ENCODE data around the gene FIS1. TPM values are rescaled to one million over a fixed set of nuclear protein-coding genes. Genes with fewer than 3 reads are reported as not detected.

FIS1 gene
- total RNA-seq, 1 donor from 2014 or later = 133 TPM

GRCh38 chr7:101235522-101235921 is 9.4 kb downstream of the FIS1 start:
- H3K4me3 ChIP-seq = no peak overlapping the region
- DNase-seq = no peak
- TF ChIP-seq, protein P1, sequence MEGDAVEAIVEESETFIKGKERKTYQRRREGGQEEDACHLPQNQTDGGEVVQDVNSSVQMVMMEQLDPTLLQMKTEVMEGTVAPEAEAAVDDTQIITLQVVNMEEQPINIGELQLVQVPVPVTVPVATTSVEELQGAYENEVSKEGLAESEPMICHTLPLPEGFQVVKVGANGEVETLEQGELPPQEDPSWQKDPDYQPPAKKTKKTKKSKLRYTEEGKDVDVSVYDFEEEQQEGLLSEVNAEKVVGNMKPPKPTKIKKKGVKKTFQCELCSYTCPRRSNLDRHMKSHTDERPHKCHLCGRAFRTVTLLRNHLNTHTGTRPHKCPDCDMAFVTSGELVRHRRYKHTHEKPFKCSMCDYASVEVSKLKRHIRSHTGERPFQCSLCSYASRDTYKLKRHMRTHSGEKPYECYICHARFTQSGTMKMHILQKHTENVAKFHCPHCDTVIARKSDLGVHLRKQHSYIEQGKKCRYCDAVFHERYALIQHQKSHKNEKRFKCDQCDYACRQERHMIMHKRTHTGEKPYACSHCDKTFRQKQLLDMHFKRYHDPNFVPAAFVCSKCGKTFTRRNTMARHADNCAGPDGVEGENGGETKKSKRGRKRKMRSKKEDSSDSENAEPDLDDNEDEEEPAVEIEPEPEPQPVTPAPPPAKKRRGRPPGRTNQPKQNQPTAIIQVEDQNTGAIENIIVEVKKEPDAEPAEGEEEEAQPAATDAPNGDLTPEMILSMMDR (IDR thresholded peaks at IDR 0.05) = no peak
- H3K27ac ChIP-seq = no peak overlapping the region
- H3K9me3 ChIP-seq = no peaks in the 10 kb centered on the region
- peaks cover 40% of the 10 kb centered on the region for H3K36me3 ChIP-seq
- ATAC-seq = no peak
- intact Hi-C loops (cut with DNase I) = no loop called here
- peaks cover 45% of the 10 kb centered on the region for H3K4me1 ChIP-seq
- no peaks in the 10 kb centered on the region for H3K27me3 ChIP-seq (ENCODE audit: low read depth)

DNA sequence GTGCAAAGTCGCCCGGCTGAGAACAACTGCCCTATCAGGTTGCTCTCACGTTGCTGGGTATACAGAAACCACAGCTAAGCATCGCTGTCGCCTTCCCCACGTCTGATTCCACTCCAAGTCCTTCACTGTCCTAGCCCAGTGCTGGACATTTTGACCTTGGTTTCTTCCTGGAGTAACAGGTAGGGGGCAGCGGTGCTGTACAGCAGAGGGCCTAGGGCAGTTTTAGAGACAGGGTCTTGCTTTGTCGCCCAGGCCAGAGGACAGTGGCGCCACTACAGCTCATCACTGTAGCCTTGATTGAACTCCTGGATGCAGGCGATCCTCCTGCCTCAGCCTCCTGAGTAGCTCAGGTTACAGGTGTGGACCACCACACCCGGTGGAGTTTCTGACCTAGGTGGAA is 9.8 kb downstream of the FIS1 start:
- peaks cover 40% of the 10 kb centered on the region for H3K4me1 ChIP-seq
- no peak for DNase-seq
- TF ChIP-seq, protein P1 (IDR thresholded peaks at IDR 0.05) = peak; percentile 29
- no peaks in the 10 kb centered on the region for H3K27me3 ChIP-seq (ENCODE audit: low read depth)
- intact Hi-C loops (cut with DNase I) = no loop called here
- peaks cover 37% of the 10 kb centered on the region for H3K36me3 ChIP-seq
- ATAC-seq = no peak
- H3K4me3 ChIP-seq = no peak overlapping the region
- H3K9me3 ChIP-seq = no peaks in the 10 kb centered on the region
- no peak overlapping the region for H3K27ac ChIP-seq

GRCh38 chr7:101234636-101235035 is 10.2 kb downstream of the FIS1 start:
- intact Hi-C loops (cut with DNase I) = no loop called here
- ATAC-seq (no peak), DNase-seq (no peak)
- TF ChIP-seq, protein P1 (IDR thresholded peaks at IDR 0.05) = no peak
- Histone ChIP-seq H3K27me3 (ENCODE audit: low read depth) (no peaks in the 10 kb centered on the region), H3K36me3 (peaks cover 32% of the 10 kb centered on the region), H3K4me1 (peaks cover 36% of the 10 kb centered on the region), H3K27ac (no peak overlapping the region), H3K4me3 (no peak overlapping the region), H3K9me3 (no peaks in the 10 kb centered on the region)

DNA sequence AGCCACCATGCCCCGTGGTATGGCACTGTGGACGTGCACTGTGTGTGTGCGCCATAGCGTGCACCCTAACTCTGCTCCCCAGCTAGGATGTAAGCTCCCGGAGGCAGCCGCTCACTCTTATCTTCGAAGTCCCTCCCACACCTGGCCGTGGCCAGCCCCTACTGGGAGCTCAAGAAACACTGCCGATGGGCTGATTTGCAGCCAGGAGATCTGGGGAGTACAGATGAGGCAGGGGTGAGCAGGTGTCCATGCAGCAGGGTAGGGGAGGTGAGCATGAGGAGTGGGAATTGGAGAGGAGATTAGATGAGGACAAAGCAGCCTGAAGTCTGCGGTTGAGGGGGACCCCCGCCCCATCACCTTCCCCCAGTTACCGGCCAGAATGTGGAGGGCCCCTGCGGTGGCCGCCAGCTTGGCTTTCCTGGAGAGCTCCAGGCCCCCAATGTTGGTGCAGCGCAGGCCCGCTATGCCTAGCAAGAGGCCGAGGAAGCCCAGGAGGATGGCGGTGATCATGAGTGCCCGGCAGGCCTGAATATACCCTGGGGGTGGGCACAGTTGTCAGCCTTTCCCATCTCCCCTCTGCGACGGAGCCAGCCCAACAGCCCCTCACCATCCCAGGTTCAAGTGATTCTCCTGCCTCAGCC is 10.9 kb downstream of the FIS1 start:
- no peak overlapping the region for H3K4me3 ChIP-seq
- no peak overlapping the region for H3K27ac ChIP-seq
- peaks cover 35% of the 10 kb centered on the region for H3K4me1 ChIP-seq
- DNase-seq (no peak), ATAC-seq (no peak)
- H3K27me3 ChIP-seq (ENCODE audit: low read depth) = no peaks in the 10 kb centered on the region
- peaks cover 31% of the 10 kb centered on the region for H3K36me3 ChIP-seq
- H3K9me3 ChIP-seq = no peaks in the 10 kb centered on the region
- TF ChIP-seq, protein P1 (IDR thresholded peaks at IDR 0.05) = no peak
- intact Hi-C loops (cut with DNase I) = no loop called here

DNA sequence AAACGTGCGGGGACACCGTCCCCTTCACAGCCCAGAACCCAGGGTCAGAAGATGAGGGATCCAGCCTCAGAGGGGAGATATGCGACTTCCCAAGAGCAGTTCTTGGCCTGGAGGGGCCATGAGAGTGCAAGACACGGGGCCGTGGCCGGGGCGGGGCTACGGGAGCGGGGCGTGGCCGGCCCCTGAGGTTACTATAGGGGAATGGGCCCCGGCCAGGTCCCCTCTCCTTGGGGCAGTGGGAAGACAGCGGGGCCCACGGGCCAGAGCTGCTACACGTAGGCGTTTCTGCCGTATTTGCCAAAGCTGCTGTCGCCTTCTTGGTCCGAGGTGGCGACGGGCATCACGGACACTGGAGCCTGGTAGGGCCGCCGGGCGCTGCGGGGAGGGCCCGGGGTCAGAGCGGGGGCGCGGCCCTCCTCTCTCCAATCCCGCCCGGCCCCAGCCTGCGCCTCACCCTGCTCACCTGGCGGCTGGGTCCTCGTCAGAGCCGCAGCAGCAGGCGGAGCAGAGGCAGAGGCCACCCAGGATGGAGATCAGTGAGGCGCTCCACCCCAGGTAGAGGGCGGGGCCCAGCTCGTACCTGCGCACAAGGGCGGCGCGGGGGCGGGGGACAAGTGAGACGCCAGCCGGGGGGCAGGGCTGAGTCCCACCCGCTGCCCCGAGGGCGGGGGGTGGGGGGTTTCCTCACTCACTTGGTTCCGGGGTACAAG is 12.6 kb downstream of the FIS1 start:
- intact Hi-C loops (cut with DNase I) = no loop called here
- peak overlapping the region; percentile 55 for H3K4me3 ChIP-seq

More for the DNA sequence above, 12.6 kb downstream of the FIS1 start:
- H3K27ac ChIP-seq = peak overlapping the region; percentile 63
- DNase-seq (peak; percentile 71), ATAC-seq (peak; percentile 86 to 93)
- peaks cover 18% of the 10 kb centered on the region for H3K4me1 ChIP-seq
- TF ChIP-seq, protein P1 (IDR thresholded peaks at IDR 0.05) = no peak
- no peaks in the 10 kb centered on the region for H3K9me3 ChIP-seq
- H3K27me3 ChIP-seq (ENCODE audit: low read depth) = no peaks in the 10 kb centered on the region
- peaks cover 32% of the 10 kb centered on the region for H3K36me3 ChIP-seq
